ENCODE data around the gene PDCL3.
A peak's percentile ranks its signal among the peaks of the same experiment; 100 is the strongest.

The PDCL3 gene

GRCh38 chr2:100562613-100563406 is at the start of gene PDCL3:
Gene PDCL3 (plus strand): TSS chr2:100562993. CDS start chr2:100563068, 75 bp downstream.
- FAIRE-seq: peak; percentile 93

- no peak for FAIRE-seq
These were observed 49.1 kb upstream of the PDCL3 start for GRCh38 chr2:100513650-100514049.

DNA sequence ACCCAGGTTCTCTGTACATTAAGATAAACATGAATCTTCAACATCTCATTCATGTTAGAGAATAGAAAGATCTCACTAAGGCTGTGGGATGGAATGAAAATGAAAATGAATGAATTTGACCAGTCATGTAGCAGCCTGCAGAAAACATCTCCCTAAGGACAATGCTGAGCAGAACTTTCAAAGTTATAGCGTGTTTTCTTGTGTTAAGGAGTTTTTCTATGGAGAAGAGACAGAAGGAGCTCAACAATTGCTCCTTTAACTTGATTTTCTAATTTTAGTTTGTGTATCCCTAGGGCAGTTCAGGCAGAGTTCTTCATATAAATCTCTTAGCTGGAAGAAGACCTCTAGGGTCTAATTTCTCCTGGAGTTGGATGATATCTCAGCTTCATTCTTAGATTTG is 45.2 kb upstream of the PDCL3 start:
- FAIRE-seq: no peak

DNA sequence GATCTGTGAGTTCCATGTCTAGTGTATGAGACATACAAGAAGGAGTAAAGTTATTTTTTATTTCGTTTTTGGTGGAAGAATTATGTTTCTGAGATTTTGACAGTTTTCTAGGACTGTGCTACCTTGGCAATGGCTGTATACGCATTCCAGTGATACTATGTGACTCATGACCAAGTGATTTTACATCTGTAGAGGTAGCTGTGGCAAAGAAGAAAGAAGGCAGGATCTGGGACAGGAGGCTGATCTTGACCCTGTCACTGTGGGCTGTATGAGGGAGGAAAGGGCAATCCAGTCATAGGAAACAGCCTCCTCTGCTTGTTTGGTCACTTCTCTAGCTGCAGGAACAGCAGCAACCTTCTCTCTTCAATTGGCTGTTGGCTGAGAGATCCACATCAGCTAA is 44.0 kb upstream of the PDCL3 start:
- FAIRE-seq: no peak

GRCh38 chr2:100520224-100520623 is 42.6 kb upstream of the PDCL3 start:
- FAIRE-seq: no peak

DNA sequence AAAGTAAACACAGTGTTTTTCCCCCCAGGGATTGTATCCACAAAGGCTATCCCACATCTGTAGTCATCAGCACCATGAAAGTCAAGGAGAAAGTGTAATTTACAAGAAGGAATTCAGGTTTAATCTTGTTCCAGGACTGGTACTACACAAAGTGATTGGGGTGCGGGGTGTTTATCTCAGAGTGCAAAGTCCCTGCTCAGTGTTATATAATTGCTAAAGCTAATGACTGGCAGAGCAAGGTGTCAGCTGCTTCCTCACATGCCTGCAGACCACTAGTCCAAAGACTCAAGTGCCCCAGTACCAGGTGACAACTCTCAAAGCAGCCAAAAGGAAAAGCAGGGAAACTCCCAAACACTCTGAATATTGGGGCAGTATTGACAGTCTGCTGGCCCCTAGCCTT is 40.4 kb upstream of the PDCL3 start:
- FAIRE-seq: no peak

DNA sequence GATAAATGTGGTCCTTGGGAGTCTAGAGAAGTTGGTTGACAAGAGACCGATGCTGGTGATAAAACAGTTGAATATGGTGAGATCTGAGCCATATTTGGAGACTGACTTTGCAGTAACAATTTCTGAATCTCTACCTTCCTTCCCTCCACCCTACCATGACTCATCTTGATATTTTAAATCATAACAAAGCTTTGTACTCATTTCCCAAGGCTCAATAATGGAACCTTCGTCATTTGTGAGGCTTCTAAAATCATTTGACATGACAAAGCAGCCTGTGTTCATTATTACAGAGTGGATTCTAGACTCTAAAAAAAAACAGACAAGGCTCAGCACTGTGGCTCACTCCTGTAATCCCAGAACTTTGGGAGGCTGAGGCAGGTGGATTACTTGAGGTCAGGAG is 38.5 kb upstream of the PDCL3 start:
- FAIRE-seq: no peak

DNA sequence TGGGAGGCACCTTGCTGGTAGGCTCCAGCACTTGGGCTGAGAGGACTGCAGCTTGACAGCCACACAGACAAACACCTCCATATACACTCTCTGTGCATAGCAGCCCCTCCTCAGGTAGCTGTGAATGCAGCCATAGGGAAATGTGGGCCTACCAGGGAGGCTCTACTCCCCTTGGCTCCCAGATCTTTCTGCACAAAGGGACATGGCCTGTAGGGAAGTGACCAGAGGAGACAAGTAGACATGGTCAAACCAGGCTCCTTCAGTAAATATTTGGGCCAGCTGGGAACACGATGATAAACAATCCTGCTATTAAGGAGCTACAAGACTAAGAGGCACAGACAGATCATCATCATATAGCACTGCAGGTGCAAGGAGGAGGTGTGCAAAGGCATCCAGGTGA is 35.9 kb upstream of the PDCL3 start:
- FAIRE-seq: no peak

GRCh38 chr2:100527440-100528015 is 35.3 kb upstream of the PDCL3 start:
- no peak for FAIRE-seq

GRCh38 chr2:100529176-100529575 is 33.6 kb upstream of the PDCL3 start:
- no peak for FAIRE-seq

- no peak for FAIRE-seq
These were observed 32.9 kb upstream of the PDCL3 start for GRCh38 chr2:100529900-100530299.

GRCh38 chr2:100535855-100536254 is 26.9 kb upstream of the PDCL3 start:
- no peak for FAIRE-seq

DNA sequence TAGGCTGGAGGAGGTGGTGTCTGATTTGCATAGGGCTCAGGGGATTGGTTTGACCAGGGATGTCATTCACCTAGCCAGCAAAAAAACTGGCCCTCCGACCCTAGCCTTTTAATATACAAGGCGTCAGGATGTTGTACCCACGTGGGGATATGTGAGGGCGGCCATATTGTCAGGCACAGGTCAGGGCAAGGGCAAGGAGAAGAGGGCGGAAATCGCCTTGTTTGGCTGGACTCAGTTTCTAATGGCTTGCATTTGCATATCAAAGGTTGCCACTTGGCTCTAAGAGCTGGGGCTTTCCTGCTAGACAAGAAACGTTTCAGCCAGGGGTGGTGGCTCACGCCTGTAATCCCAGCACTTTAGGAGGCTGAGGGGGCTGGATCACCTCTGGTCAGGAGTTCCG is 24.9 kb upstream of the PDCL3 start:
- FAIRE-seq: no peak

- FAIRE-seq: no peak
These were observed 23.6 kb upstream of the PDCL3 start for GRCh38 chr2:100539221-100539620.

GRCh38 chr2:100541404-100541803 is 21.4 kb upstream of the PDCL3 start:
- FAIRE-seq: no peak

GRCh38 chr2:100542418-100542817 is 20.4 kb upstream of the PDCL3 start:
- no peak for FAIRE-seq

- no peak for FAIRE-seq
These were observed 17.7 kb upstream of the PDCL3 start for GRCh38 chr2:100544911-100545596.

- FAIRE-seq: no peak
These were observed 16.3 kb upstream of the PDCL3 start for GRCh38 chr2:100546469-100546868.

DNA sequence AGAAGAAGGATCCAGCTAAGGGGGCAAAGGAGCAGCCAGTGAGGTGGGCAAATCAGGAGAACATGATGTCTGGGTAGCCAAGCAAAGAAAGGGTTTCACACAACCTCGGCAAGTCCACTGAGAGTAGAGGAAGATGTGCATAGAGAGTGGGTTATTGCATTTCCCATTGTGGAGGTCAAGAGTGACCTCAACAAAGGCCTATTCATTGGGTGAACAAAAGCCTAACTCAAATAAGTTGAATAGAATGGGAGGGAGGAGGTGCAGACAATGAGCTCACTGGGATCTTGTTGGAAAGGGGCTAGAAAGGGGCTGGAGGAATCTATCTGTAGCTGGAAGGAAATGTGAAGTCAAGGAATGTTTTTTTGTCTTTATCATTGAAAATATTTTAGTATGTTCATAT is 14.0 kb upstream of the PDCL3 start:
- FAIRE-seq: no peak

DNA sequence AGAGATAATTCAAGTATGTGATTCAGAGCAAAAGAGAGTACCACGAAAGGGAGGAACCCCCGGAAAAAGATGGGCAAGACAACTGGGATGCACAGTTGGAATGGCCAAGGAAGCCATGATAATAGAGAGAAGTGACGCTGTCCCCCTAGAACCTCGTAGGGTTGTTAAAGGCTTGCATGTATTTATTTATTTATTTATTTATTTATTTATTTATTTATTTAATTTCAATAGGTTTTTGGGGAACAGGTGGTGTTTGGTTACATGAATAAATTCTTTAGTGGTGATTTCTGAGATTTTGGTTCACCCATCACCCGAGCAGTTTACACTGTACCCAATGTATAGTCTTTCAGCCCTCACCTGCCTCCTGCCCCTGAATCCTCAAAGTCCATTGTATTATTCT is 11.5 kb upstream of the PDCL3 start:
- no peak for FAIRE-seq

GRCh38 chr2:100554798-100555407 is 7.9 kb upstream of the PDCL3 start:
- no peak for FAIRE-seq

DNA sequence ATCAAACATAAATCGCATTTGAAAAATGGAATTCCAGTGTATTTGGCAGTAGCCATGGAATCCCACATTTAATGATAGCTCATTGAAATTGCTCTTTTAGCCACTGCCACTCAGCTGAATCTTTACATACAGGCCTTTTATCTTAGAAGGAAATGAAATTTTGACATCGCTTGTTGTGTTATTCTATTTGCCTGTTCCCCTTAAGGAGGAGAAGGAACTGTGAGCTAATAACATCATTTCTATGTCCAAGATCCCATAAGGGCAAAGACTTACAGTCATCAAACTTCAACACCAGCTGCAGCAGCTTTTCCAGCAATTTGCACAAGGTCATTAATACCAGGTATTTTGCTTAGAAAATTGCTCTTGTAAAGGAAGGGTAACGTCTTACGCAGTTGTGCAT is 6.0 kb upstream of the PDCL3 start:
- no peak for FAIRE-seq

- FAIRE-seq: no peak
These were observed 2.5 kb upstream of the PDCL3 start for GRCh38 chr2:100560216-100560830.
